GM19043 (cell line): Measurements from ENCODE around the gene AGTRAP.

Experiments used
- ATAC-seq: cut with Tn5 transposase; IDR thresholded peaks from one replicate; pipeline ENCODE4 v1.9.1; 2021; ENCODE audit warnings: low read depth; ENCODE audit not compliant: unreplicated experiment

The AGTRAP gene

GRCh38 chr1:11780380-11781147 is 44.6 kb downstream of the AGTRAP start:
- ATAC-seq: no peak

GRCh38 chr1:11781297-11781696 is 45.4 kb downstream of the AGTRAP start:
- no peak for ATAC-seq

- no peak for ATAC-seq
Observed at GRCh38 chr1:11782127-11782708, 46.3 kb downstream of the AGTRAP start.

GRCh38 chr1:11783556-11783955 is 47.6 kb downstream of the AGTRAP start:
- no peak for ATAC-seq

- no peak for ATAC-seq
Observed at GRCh38 chr1:11784256-11784992, 48.5 kb downstream of the AGTRAP start.

GRCh38 chr1:11784993-11785769 is 49.2 kb downstream of the AGTRAP start:
- ATAC-seq: peak; percentile 63

GRCh38 chr1:11786168-11786567 is 50.2 kb downstream of the AGTRAP start:
- no peak for ATAC-seq

GRCh38 chr1:11787251-11787803 is 51.4 kb downstream of the AGTRAP start:
- ATAC-seq: no peak

GRCh38 chr1:11787804-11788436 is 52.0 kb downstream of the AGTRAP start:
- ATAC-seq: no peak

- ATAC-seq: no peak
Observed at GRCh38 chr1:11788549-11789053, 52.7 kb downstream of the AGTRAP start.

- ATAC-seq: no peak
Observed at GRCh38 chr1:11789126-11790067, 53.5 kb downstream of the AGTRAP start.

- no peak for ATAC-seq
Observed at GRCh38 chr1:11790101-11790879, 54.4 kb downstream of the AGTRAP start.

- no peak for ATAC-seq
Observed at GRCh38 chr1:11790880-11791715, 55.2 kb downstream of the AGTRAP start.

GRCh38 chr1:11792106-11792505 is 56.2 kb downstream of the AGTRAP start:
- ATAC-seq: no peak

GRCh38 chr1:11793819-11794218 is 57.9 kb downstream of the AGTRAP start:
- ATAC-seq: no peak

- no peak for ATAC-seq
Observed at GRCh38 chr1:11794446-11795237, 58.7 kb downstream of the AGTRAP start.
